IMR-90 (cell line): ENCODE results near the gene RIOK1. TPM values are rescaled to one million over a fixed set of nuclear protein-coding genes. Genes with fewer than 3 reads are reported as not detected.

ENCODE experiments used
- ATAC-seq: fragments of 200-7000 bp; cut with Tn5 transposase; 2 replicates; pipeline ENCODE4 v1.9.1; 2020; ENCODE audit warnings: low read depth, mild to moderate bottlenecking, moderate library complexity
- BruUV-seq: library from RNA; stranded (reverse); fragments of 400-500 nt; replicated peaks from 2 replicates; lab custom pipeline; 2021; lab: Mats Ljungman, UMichigan
- CTCF ChIA-PET: fragments of 300-600 bp; formaldehyde crosslinking; extraction: SDS; loops from one replicate; lab custom pipeline; 2021; ENCODE audit warnings: antibody characterized with exemption; lab: Yijun Ruan, JAX
- POLR2A ChIA-PET: fragments of 300-600 bp; sonication (Branson Sonifier 250); formaldehyde crosslinking; loops from one replicate; lab custom pipeline; 2022; ENCODE audit warnings: antibody characterized with exemption; ENCODE audit not compliant: unreplicated experiment; lab: Charles Lee
- DNase-seq: peaks from one replicate; pipeline ENCODE4 v3.0.0; 2013
- H2AFZ ChIP-seq: replicated peaks from 2 replicates; pipeline ENCODE3; 2013; ENCODE audit warnings: low read length, mild to moderate bottlenecking; ENCODE audit not compliant: poor library complexity
- H2AK5ac ChIP-seq: 2 replicates; pipeline ENCODE4 v1.6.1; 2013; ENCODE audit warnings: low read depth, low read length, inconsistent platforms
- H2AK9ac ChIP-seq: replicated peaks from 2 replicates; pipeline ENCODE3; 2013; ENCODE audit warnings: mild to moderate bottlenecking, low read depth, low read length, moderate library complexity; ENCODE audit not compliant: poor library complexity
- H2BK120ac ChIP-seq: 2 replicates; pipeline ENCODE4 v1.6.1; 2013; ENCODE audit warnings: low read depth, low read length, inconsistent platforms
- H2BK15ac ChIP-seq: 3 replicates; pipeline ENCODE4 v1.6.1; 2013; ENCODE audit warnings: low read depth, low read length, inconsistent platforms
- H2BK20ac ChIP-seq: 2 replicates; pipeline ENCODE4 v1.6.1; 2013; ENCODE audit warnings: low read depth, mild to moderate bottlenecking, inconsistent platforms, low read length, moderate library complexity
- H2BK5ac ChIP-seq: 2 replicates; pipeline ENCODE4 v1.6.1; 2013; ENCODE audit warnings: mild to moderate bottlenecking, low read depth, low read length, inconsistent platforms; ENCODE audit not compliant: poor library complexity, severe bottlenecking
- H3K14ac ChIP-seq: replicated peaks from 2 replicates; pipeline ENCODE4 v1.6.1; 2013; ENCODE audit warnings: low read depth, low read length, inconsistent platforms
- H3K18ac ChIP-seq: 2 replicates; pipeline ENCODE4 v1.6.1; 2013; ENCODE audit warnings: low read depth, low read length, control low read depth
- H3K23ac ChIP-seq: 2 replicates; pipeline ENCODE4 v1.6.1; 2013; ENCODE audit warnings: low read depth, low read length, inconsistent platforms
- H3K27ac ChIP-seq: 2 replicates; pipeline ENCODE4 v1.5.1; 2013; ENCODE audit warnings: mild to moderate bottlenecking, control low read depth, low read length; ENCODE audit not compliant: insufficient read depth
- H3K27me3 ChIP-seq: 2 replicates; pipeline ENCODE4 v1.6.1; 2013; ENCODE audit warnings: low read length; ENCODE audit not compliant: control insufficient read depth, insufficient read depth
- H3K36me3 ChIP-seq: 2 replicates; pipeline ENCODE4 v1.6.1; 2013; ENCODE audit warnings: low read length, mixed read lengths; ENCODE audit not compliant: control insufficient read depth, insufficient read depth
- H3K4ac ChIP-seq: 2 replicates; pipeline ENCODE4 v1.6.1; 2013; ENCODE audit warnings: low read depth, low read length, inconsistent platforms
- H3K4me1 ChIP-seq: 2 replicates; pipeline ENCODE4 v1.6.1; 2013; ENCODE audit warnings: low read length, mixed read lengths; ENCODE audit not compliant: control insufficient read depth, insufficient read depth
- H3K4me2 ChIP-seq: 2 replicates; pipeline ENCODE4 v1.6.1; 2013; ENCODE audit warnings: low read depth, mild to moderate bottlenecking, control low read depth, low read length, moderate library complexity
- H3K4me3 ChIP-seq: 2 replicates; pipeline ENCODE4 v1.5.1; 2013; ENCODE audit warnings: low read depth, mild to moderate bottlenecking, control low read depth, low read length, moderate library complexity; ENCODE audit not compliant: insufficient read depth
- H3K56ac ChIP-seq: 2 replicates; pipeline ENCODE4 v1.6.1; 2013; ENCODE audit warnings: low read length, inconsistent platforms; ENCODE audit not compliant: insufficient read depth; ENCODE audit errors: extremely low read depth
- H3K79me1 ChIP-seq, 2 experiments: 2 replicates each; pipeline ENCODE4 v1.6.1; 2013; ENCODE audit warnings: low read length in 2 of 2, inconsistent platforms in 1 of 2, low read depth in 1 of 2
- H3K9ac ChIP-seq: 2 replicates; pipeline ENCODE4 v1.6.1; 2013; ENCODE audit warnings: low read depth, low read length, control low read depth
- H3K9me1 ChIP-seq: 2 replicates; pipeline ENCODE4 v1.6.1; 2013; ENCODE audit warnings: low read length, inconsistent platforms; ENCODE audit not compliant: insufficient read depth
- H3K9me3 ChIP-seq: 2 replicates; pipeline ENCODE4 v1.6.1; 2013; ENCODE audit warnings: low read length; ENCODE audit not compliant: control insufficient read depth, insufficient read depth
- H4K20me1 ChIP-seq: 2 replicates; pipeline ENCODE4 v1.6.1; 2013; ENCODE audit warnings: low read length, inconsistent platforms; ENCODE audit not compliant: insufficient read depth
- H4K5ac ChIP-seq: 2 replicates; pipeline ENCODE4 v1.6.1; 2013; ENCODE audit warnings: mild to moderate bottlenecking, low read depth, low read length, control low read depth
- H4K8ac ChIP-seq, 2 experiments: 2 replicates each; pipeline ENCODE4 v1.6.1; 2013; ENCODE audit warnings: low read depth in 2 of 2, low read length in 2 of 2, control low read depth in 1 of 2, inconsistent platforms in 1 of 2
- H4K91ac ChIP-seq: 2 replicates; pipeline ENCODE4 v1.6.1; 2013; ENCODE audit warnings: low read depth, low read length, inconsistent platforms; ENCODE audit not compliant: insufficient read depth
- CEBPB ChIP-seq: IDR thresholded peaks from 2 replicates; pipeline ENCODE4 v1.6.1; 2012; ENCODE audit warnings: low read depth, low read length, improper control_type of control experiment
- USF2 ChIP-seq: fragments of 150-350 bp; IDR thresholded peaks from 2 replicates; pipeline ENCODE4 v1.6.1; 2017; ENCODE audit warnings: mild to moderate bottlenecking, antibody characterized with exemption, low read length, low read depth
- WGBS, 2 experiments: methylation state at CpG; one replicate each; pipeline versions ENCODE4 v1.1.5 to v1.1.7; 2013; ENCODE audit warnings: missing lambda C conversion rate in 2 of 2; ENCODE audit not compliant: insufficient read length in 1 of 2; ENCODE audit errors: extremely low coverage in 2 of 2; 5-methylcytosine and 5-hydroxymethylcytosine counted together
- dilution Hi-C: fragments of 300-500 bp; cut with HindIII; formaldehyde crosslinking; loops from one replicate; pipeline ENCODE4 v1.14.3; 2018; ENCODE audit warnings: low sequenced_read_pairs; ENCODE audit not compliant: unreplicated experiment
- in situ Hi-C: fragments of 300-500 bp; cut with MboI; formaldehyde crosslinking; loops from 3 replicates; pipeline ENCODE4 v1.14.3; 2019; ENCODE audit warnings: low sequenced_read_pairs, inconsistent platforms, mixed read lengths
- intact Hi-C: fragments of 100-400 bp; cut with micrococcal nuclease; formaldehyde crosslinking; loops from 2 replicates; pipeline ENCODE4 v1.10.0; 2022
- polyA plus RNA-seq, 3 experiments: library from polyadenylated mRNA; depleted of rRNA; stranded (reverse); fragments of >200 nt; gene quantifications; 2 replicates each; pipeline ENCODE4 v1.2.3, GENCODE V29; 2012; ENCODE audit warnings: low replicate concordance in 1 of 3
- total RNA-seq: library from RNA; depleted of rRNA; stranded (reverse); fragments of >200 nt; gene quantifications from 2 replicates; pipeline ENCODE4 v1.2.3, GENCODE V29; 2012

Gene RIOK1
- total and polyA plus RNA-seq, 2 of the 4 experiments (the other 2 are of a cell fraction) = 17.0 to 17.8 TPM

GRCh38 chr6:7440476-7440875 is 50.9 kb downstream of the RIOK1 start:
- H3K27ac ChIP-seq = no peak overlapping the region
- no peaks in the 10 kb centered on the region for H4K20me1 ChIP-seq
- H4K91ac ChIP-seq = no peak overlapping the region
- H3K27me3 ChIP-seq = no peaks in the 10 kb centered on the region
- H2AK9ac ChIP-seq = no peak overlapping the region
- H3K18ac ChIP-seq = no peak overlapping the region
- no peak overlapping the region for H3K56ac ChIP-seq
- no peak overlapping the region; the same call in 1 of the 2 replicates for H3K14ac ChIP-seq
- H2BK5ac ChIP-seq = no peak overlapping the region
- H3K9ac ChIP-seq = no peak overlapping the region
- no peaks in the 10 kb centered on the region for H3K9me3 ChIP-seq
- POLR2A ChIA-PET = no interaction called here
- intact Hi-C loops (no loop called here), dilution Hi-C loops (no loop called here), in situ Hi-C loops (no loop called here)
- no peak overlapping the region for H4K5ac ChIP-seq
- no peak overlapping the region for H3K4ac ChIP-seq
- no peak overlapping the region for H2AK5ac ChIP-seq
- DNase-seq (no peak), ATAC-seq (peak; percentile 37)
- TF ChIP-seq USF2 = no peak
- TF ChIP-seq CEBPB = no peak
- peak overlapping the region; percentile 72 for H2AFZ ChIP-seq
- no peak overlapping the region for H3K4me3 ChIP-seq
- no peak overlapping the region for H2BK120ac ChIP-seq
- no CpG with 5 or more reads among the region's 6 CpGs for WGBS, 2 experiments
- H3K4me2 ChIP-seq = peak overlapping the region; percentile 68; the same call in 1 of the 2 replicates
- no peaks in the 10 kb centered on the region for H3K9me1 ChIP-seq
- H3K79me1 ChIP-seq = no peaks in the 10 kb centered on the region
- BruUV-seq = no TSS peak
- no peak overlapping the region for H2BK20ac ChIP-seq
- H4K8ac ChIP-seq = no peak overlapping the region
- CTCF ChIA-PET = no interaction called here
- no peak overlapping the region for H3K23ac ChIP-seq
- H3K4me1 ChIP-seq = peaks cover 2% of the 10 kb centered on the region
- no peak overlapping the region for H2BK15ac ChIP-seq
- no peaks in the 10 kb centered on the region for H3K36me3 ChIP-seq
